IMR-90 (cell line): ENCODE measurements around the gene ME2. TPM values are rescaled to one million over a fixed set of nuclear protein-coding genes. Genes with fewer than 3 reads are reported as not detected.

Experiments used
- ATAC-seq: fragments of 200-7000 bp; cut with Tn5 transposase; 2 replicates; pipeline ENCODE4 v1.9.1; 2020; ENCODE audit warnings: low read depth, mild to moderate bottlenecking, moderate library complexity
- BruUV-seq: library from RNA; stranded (reverse); fragments of 400-500 nt; replicated peaks from 2 replicates; lab custom pipeline; 2021; lab: Mats Ljungman, UMichigan
- CTCF ChIA-PET: fragments of 300-600 bp; formaldehyde crosslinking; extraction: SDS; loops from one replicate; lab custom pipeline; 2021; ENCODE audit warnings: antibody characterized with exemption; lab: Yijun Ruan, JAX
- POLR2A ChIA-PET: fragments of 300-600 bp; sonication (Branson Sonifier 250); formaldehyde crosslinking; loops from one replicate; lab custom pipeline; 2022; ENCODE audit warnings: antibody characterized with exemption; ENCODE audit not compliant: unreplicated experiment; lab: Charles Lee
- DNase-seq: peaks from one replicate; pipeline ENCODE4 v3.0.0; 2013
- H2AFZ ChIP-seq: replicated peaks from 2 replicates; pipeline ENCODE3; 2013; ENCODE audit warnings: low read length, mild to moderate bottlenecking; ENCODE audit not compliant: poor library complexity
- H2AK5ac ChIP-seq: 2 replicates; pipeline ENCODE4 v1.6.1; 2013; ENCODE audit warnings: low read depth, low read length, inconsistent platforms
- H2AK9ac ChIP-seq: replicated peaks from 2 replicates; pipeline ENCODE3; 2013; ENCODE audit warnings: mild to moderate bottlenecking, low read depth, low read length, moderate library complexity; ENCODE audit not compliant: poor library complexity
- H2BK120ac ChIP-seq: 2 replicates; pipeline ENCODE4 v1.6.1; 2013; ENCODE audit warnings: low read depth, low read length, inconsistent platforms
- H2BK15ac ChIP-seq: 3 replicates; pipeline ENCODE4 v1.6.1; 2013; ENCODE audit warnings: low read depth, low read length, inconsistent platforms
- H2BK20ac ChIP-seq: 2 replicates; pipeline ENCODE4 v1.6.1; 2013; ENCODE audit warnings: low read depth, mild to moderate bottlenecking, inconsistent platforms, low read length, moderate library complexity
- H2BK5ac ChIP-seq: 2 replicates; pipeline ENCODE4 v1.6.1; 2013; ENCODE audit warnings: mild to moderate bottlenecking, low read depth, low read length, inconsistent platforms; ENCODE audit not compliant: poor library complexity, severe bottlenecking
- H3K14ac ChIP-seq: replicated peaks from 2 replicates; pipeline ENCODE4 v1.6.1; 2013; ENCODE audit warnings: low read depth, low read length, inconsistent platforms
- H3K18ac ChIP-seq: 2 replicates; pipeline ENCODE4 v1.6.1; 2013; ENCODE audit warnings: low read depth, low read length, control low read depth
- H3K23ac ChIP-seq: 2 replicates; pipeline ENCODE4 v1.6.1; 2013; ENCODE audit warnings: low read depth, low read length, inconsistent platforms
- H3K27ac ChIP-seq: 2 replicates; pipeline ENCODE4 v1.5.1; 2013; ENCODE audit warnings: mild to moderate bottlenecking, control low read depth, low read length; ENCODE audit not compliant: insufficient read depth
- H3K27me3 ChIP-seq: 2 replicates; pipeline ENCODE4 v1.6.1; 2013; ENCODE audit warnings: low read length; ENCODE audit not compliant: control insufficient read depth, insufficient read depth
- H3K36me3 ChIP-seq: 2 replicates; pipeline ENCODE4 v1.6.1; 2013; ENCODE audit warnings: low read length, mixed read lengths; ENCODE audit not compliant: control insufficient read depth, insufficient read depth
- H3K4ac ChIP-seq: 2 replicates; pipeline ENCODE4 v1.6.1; 2013; ENCODE audit warnings: low read depth, low read length, inconsistent platforms
- H3K4me1 ChIP-seq: 2 replicates; pipeline ENCODE4 v1.6.1; 2013; ENCODE audit warnings: low read length, mixed read lengths; ENCODE audit not compliant: control insufficient read depth, insufficient read depth
- H3K4me2 ChIP-seq: 2 replicates; pipeline ENCODE4 v1.6.1; 2013; ENCODE audit warnings: low read depth, mild to moderate bottlenecking, control low read depth, low read length, moderate library complexity
- H3K4me3 ChIP-seq: 2 replicates; pipeline ENCODE4 v1.5.1; 2013; ENCODE audit warnings: low read depth, mild to moderate bottlenecking, control low read depth, low read length, moderate library complexity; ENCODE audit not compliant: insufficient read depth
- H3K56ac ChIP-seq: 2 replicates; pipeline ENCODE4 v1.6.1; 2013; ENCODE audit warnings: low read length, inconsistent platforms; ENCODE audit not compliant: insufficient read depth; ENCODE audit errors: extremely low read depth
- H3K79me1 ChIP-seq, 2 experiments: 2 replicates each; pipeline ENCODE4 v1.6.1; 2013; ENCODE audit warnings: low read length in 2 of 2, inconsistent platforms in 1 of 2, low read depth in 1 of 2
- H3K9ac ChIP-seq: 2 replicates; pipeline ENCODE4 v1.6.1; 2013; ENCODE audit warnings: low read depth, low read length, control low read depth
- H3K9me1 ChIP-seq: 2 replicates; pipeline ENCODE4 v1.6.1; 2013; ENCODE audit warnings: low read length, inconsistent platforms; ENCODE audit not compliant: insufficient read depth
- H3K9me3 ChIP-seq: 2 replicates; pipeline ENCODE4 v1.6.1; 2013; ENCODE audit warnings: low read length; ENCODE audit not compliant: control insufficient read depth, insufficient read depth
- H4K20me1 ChIP-seq: 2 replicates; pipeline ENCODE4 v1.6.1; 2013; ENCODE audit warnings: low read length, inconsistent platforms; ENCODE audit not compliant: insufficient read depth
- H4K5ac ChIP-seq: 2 replicates; pipeline ENCODE4 v1.6.1; 2013; ENCODE audit warnings: mild to moderate bottlenecking, low read depth, low read length, control low read depth
- H4K8ac ChIP-seq, 2 experiments: 2 replicates each; pipeline ENCODE4 v1.6.1; 2013; ENCODE audit warnings: low read depth in 2 of 2, low read length in 2 of 2, control low read depth in 1 of 2, inconsistent platforms in 1 of 2
- H4K91ac ChIP-seq: 2 replicates; pipeline ENCODE4 v1.6.1; 2013; ENCODE audit warnings: low read depth, low read length, inconsistent platforms; ENCODE audit not compliant: insufficient read depth
- BHLHE40 ChIP-seq: fragments of 150-350 bp; IDR thresholded peaks from 2 replicates; pipeline ENCODE4 v1.6.1; 2016; ENCODE audit warnings: mild to moderate bottlenecking, low read depth, low read length
- CHD1 ChIP-seq: IDR thresholded peaks from 2 replicates; pipeline ENCODE4 v1.6.1; 2012; ENCODE audit warnings: low read depth, low read length, improper control_type of control experiment
- ELK1 ChIP-seq: fragments of 150-350 bp; IDR thresholded peaks from 2 replicates; pipeline ENCODE4 v1.6.1; 2016; ENCODE audit warnings: low read depth, mild to moderate bottlenecking, low read length, moderate library complexity, borderline replicate concordance
- FOS ChIP-seq: fragments of 150-350 bp; IDR thresholded peaks from 2 replicates; pipeline ENCODE4 v1.6.1; 2016; ENCODE audit warnings: low read depth, low read length
- MAZ ChIP-seq: IDR thresholded peaks from 2 replicates; pipeline ENCODE4 v1.6.1; 2012; ENCODE audit warnings: low read depth, mild to moderate bottlenecking, low read length, improper control_type of control experiment, moderate library complexity, borderline replicate concordance
- MXI1 ChIP-seq: IDR thresholded peaks from 2 replicates; pipeline ENCODE4 v1.6.1; 2012; ENCODE audit warnings: low read depth, mild to moderate bottlenecking, low read length, moderate library complexity, borderline replicate concordance
- NFE2L2 ChIP-seq: fragments of 150-350 bp; IDR thresholded peaks from 2 replicates; pipeline ENCODE4 v1.6.1; 2016; ENCODE audit warnings: low read depth, mild to moderate bottlenecking, low read length
- POLR2A ChIP-seq: IDR thresholded peaks from 2 replicates; pipeline ENCODE4 v1.6.1; 2012; ENCODE audit warnings: mild to moderate bottlenecking, low read depth, low read length
- RCOR1 ChIP-seq: IDR thresholded peaks from 2 replicates; pipeline ENCODE4 v1.6.1; 2012; ENCODE audit warnings: mild to moderate bottlenecking, low read length, improper control_type of control experiment; ENCODE audit not compliant: insufficient replicate concordance
- SMC3 ChIP-seq: fragments of 150-350 bp; IDR thresholded peaks from 2 replicates; pipeline ENCODE4 v1.6.1; 2016; ENCODE audit warnings: low read depth, mild to moderate bottlenecking, antibody characterized with exemption, low read length, moderate library complexity
- USF2 ChIP-seq: fragments of 150-350 bp; IDR thresholded peaks from 2 replicates; pipeline ENCODE4 v1.6.1; 2017; ENCODE audit warnings: mild to moderate bottlenecking, antibody characterized with exemption, low read length, low read depth
- dilution Hi-C: fragments of 300-500 bp; cut with HindIII; formaldehyde crosslinking; loops from one replicate; pipeline ENCODE4 v1.14.3; 2018; ENCODE audit warnings: low sequenced_read_pairs; ENCODE audit not compliant: unreplicated experiment
- in situ Hi-C: fragments of 300-500 bp; cut with MboI; formaldehyde crosslinking; loops from 3 replicates; pipeline ENCODE4 v1.14.3; 2019; ENCODE audit warnings: low sequenced_read_pairs, inconsistent platforms, mixed read lengths
- intact Hi-C: fragments of 100-400 bp; cut with micrococcal nuclease; formaldehyde crosslinking; loops from 2 replicates; pipeline ENCODE4 v1.10.0; 2022
- polyA plus RNA-seq, 3 experiments: library from polyadenylated mRNA; depleted of rRNA; stranded (reverse); fragments of >200 nt; gene quantifications; 2 replicates each; pipeline ENCODE4 v1.2.3, GENCODE V29; 2012; ENCODE audit warnings: low replicate concordance in 1 of 3
- total RNA-seq: library from RNA; depleted of rRNA; stranded (reverse); fragments of >200 nt; gene quantifications from 2 replicates; pipeline ENCODE4 v1.2.3, GENCODE V29; 2012

Gene ME2
- total and polyA plus RNA-seq, 2 of the 4 experiments (the other 2 are of a cell fraction), result 29.7 to 32.6 TPM

- TF ChIP-seq POLR2A (no peak), ELK1 (no peak), RCOR1 (no peak), MXI1 (no peak), NFE2L2 (no peak), MAZ (no peak), CHD1 (no peak), FOS (no peak), USF2 (no peak), BHLHE40 (no peak), SMC3 (no peak)
- ATAC-seq (no peak), DNase-seq (no peak)
- H3K4ac ChIP-seq, result no peak overlapping the region
- no peaks in the 10 kb centered on the region for H3K9me1 ChIP-seq
- H3K9me3 ChIP-seq, result no peaks in the 10 kb centered on the region
- no peak overlapping the region for H3K27ac ChIP-seq
- no peak overlapping the region for H4K91ac ChIP-seq
- CTCF ChIA-PET, result no interaction called here
- H3K4me3 ChIP-seq, result no peak overlapping the region
- no peak overlapping the region for H2AK5ac ChIP-seq
- no peak overlapping the region for H3K14ac ChIP-seq
- dilution Hi-C loops, result no loop called here
- no peak overlapping the region for H2AK9ac ChIP-seq
- no peak overlapping the region for H2BK120ac ChIP-seq
- no peaks in the 10 kb centered on the region for H3K4me1 ChIP-seq
- no peak overlapping the region for H3K18ac ChIP-seq
- no peak overlapping the region for H2BK20ac ChIP-seq
- peaks cover 6% of the 10 kb centered on the region; the same call in 1 of the 2 replicates for H3K27me3 ChIP-seq
- H3K36me3 ChIP-seq, result no peaks in the 10 kb centered on the region
- intact Hi-C loops, result no loop called here
- in situ Hi-C loops, result no loop called here
- no peak overlapping the region for H3K23ac ChIP-seq
- H2BK15ac ChIP-seq, result no peak overlapping the region
- no peak overlapping the region for H2AFZ ChIP-seq
- no TSS peak for BruUV-seq
- H4K8ac ChIP-seq, result no peak overlapping the region
- no peak overlapping the region for H4K5ac ChIP-seq
- H4K20me1 ChIP-seq, result no peaks in the 10 kb centered on the region
- H3K4me2 ChIP-seq, result no peak overlapping the region
- no peak overlapping the region for H3K9ac ChIP-seq
- no peaks in the 10 kb centered on the region for H3K79me1 ChIP-seq
- POLR2A ChIA-PET, result no interaction called here
- no peak overlapping the region for H2BK5ac ChIP-seq
- no peak overlapping the region for H3K56ac ChIP-seq
Measured at GRCh38 chr18:50859793-50860555, 18.9 kb upstream of the ME2 start.
